H1 (cell line): Measurements from ENCODE around the gene TBC1D4. TPM values are rescaled to one million over a fixed set of nuclear protein-coding genes. Genes with fewer than 3 reads are reported as not detected.

Experiments used
- CTCF ChIA-PET: fragments of 300-600 bp; sonication (Branson Sonifier 250); formaldehyde crosslinking; loops from one replicate; lab custom pipeline; 2021; ENCODE audit not compliant: partially characterized antibody; lab: Charles Lee
- POLR2A ChIA-PET: fragments of 300-600 bp; sonication (Branson Sonifier 250); formaldehyde crosslinking; loops from one replicate; lab custom pipeline; 2021; ENCODE audit warnings: inconsistent platforms; ENCODE audit not compliant: partially characterized antibody; lab: Charles Lee
- DNase-seq, 2 experiments: peaks; one replicate each; pipeline versions ENCODE4 v3.0.0 to v3.0.0-alpha.2; 2010 to 2022; ENCODE audit warnings: low spot score in 2 of 2, low read depth in 1 of 2, mixed read lengths in 1 of 2
- FAIRE-seq: peaks from 2 replicates; lab custom pipeline; 2011; peaks lifted over from hg19 to GRCh38; lab: Jason Lieb, UNC
- H2AFZ ChIP-seq: 2 replicates; pipeline ENCODE4 v1.8.1; 2012; ENCODE audit warnings: low read length, inconsistent platforms
- H2AK5ac ChIP-seq: 2 replicates; pipeline ENCODE4 v1.6.1; 2013; ENCODE audit warnings: low read depth, low read length
- H2BK120ac ChIP-seq: replicated peaks from 2 replicates; pipeline ENCODE3; 2013; ENCODE audit warnings: low read depth, low read length, inconsistent platforms
- H2BK12ac ChIP-seq: 2 replicates; pipeline ENCODE4 v1.6.1; 2013; ENCODE audit warnings: low read depth, low read length
- H2BK15ac ChIP-seq: 2 replicates; pipeline ENCODE4 v1.6.1; 2013; ENCODE audit warnings: low read length
- H2BK20ac ChIP-seq: 2 replicates; pipeline ENCODE4 v1.6.1; 2013; ENCODE audit warnings: low read length
- H2BK5ac ChIP-seq: 2 replicates; pipeline ENCODE4 v1.6.1; 2013; ENCODE audit warnings: low read depth, low read length
- H3K14ac ChIP-seq: 2 replicates; pipeline ENCODE4 v1.6.1; 2013; ENCODE audit warnings: inconsistent platforms; ENCODE audit not compliant: insufficient read length
- H3K18ac ChIP-seq: 2 replicates; pipeline ENCODE4 v1.6.1; 2013; ENCODE audit warnings: low read length; ENCODE audit errors: extremely low read depth
- H3K23ac ChIP-seq: 2 replicates; pipeline ENCODE4 v1.6.1; 2013; ENCODE audit warnings: inconsistent platforms; ENCODE audit not compliant: insufficient read length
- H3K23me2 ChIP-seq: 2 replicates; pipeline ENCODE4 v1.6.1; 2013; ENCODE audit warnings: low read depth, low read length
- H3K27ac ChIP-seq: 2 replicates; pipeline ENCODE4 v1.6.1; 2011; ENCODE audit warnings: low read depth, low read length, inconsistent platforms
- H3K27me3 ChIP-seq, 4 experiments: replicated peaks in 1 of 4; 1 replicate in 1 of 4; 2 replicates in 3 of 4; pipeline versions ENCODE4 v1.6.1 to v1.8.1; 2011 to 2013; ENCODE audit warnings: low read length in 3 of 4, mild to moderate bottlenecking in 3 of 4, inconsistent platforms in 2 of 4, mixed read lengths in 2 of 4, moderate library complexity in 1 of 4; ENCODE audit not compliant: control insufficient read depth in 3 of 4, insufficient read depth in 3 of 4; ENCODE audit errors: extremely low read depth in 1 of 4
- H3K36me3 ChIP-seq, 4 experiments: 2 replicates each; pipeline versions ENCODE4 v1.6.1 to v1.8.1; 2011 to 2013; ENCODE audit warnings: mild to moderate bottlenecking in 4 of 4, low read length in 3 of 4, moderate library complexity in 2 of 4, control low read depth in 1 of 4, inconsistent platforms in 1 of 4; ENCODE audit not compliant: insufficient read depth in 4 of 4, control insufficient read depth in 2 of 4
- H3K4ac ChIP-seq: replicated peaks from 2 replicates; pipeline ENCODE3; 2013; ENCODE audit warnings: low read length, low read depth, mixed read lengths, inconsistent platforms; ENCODE audit not compliant: insufficient read length
- H3K4me1 ChIP-seq, 4 experiments: replicated peaks in 1 of 4; 1 replicate in 1 of 4; 2 replicates in 3 of 4; pipeline versions ENCODE4 v1.6.1 to v1.8.1; 2011 to 2013; ENCODE audit warnings: low read length in 3 of 4, inconsistent platforms in 2 of 4, mixed read lengths in 1 of 4; ENCODE audit not compliant: insufficient read depth in 4 of 4, control insufficient read depth in 3 of 4
- H3K4me2 ChIP-seq, 2 experiments: 2 replicates each; pipeline versions ENCODE4 v1.6.1 to v1.8.1; 2011 to 2013; ENCODE audit warnings: low read depth in 2 of 2, low read length in 2 of 2, control low read depth in 1 of 2, inconsistent platforms in 1 of 2, mild to moderate bottlenecking in 1 of 2; ENCODE audit not compliant: insufficient read depth in 1 of 2
- H3K4me3 ChIP-seq, 4 experiments: fragments of 200-600, 300-600 bp in 1 of 4; sonication (generic), shearing (Covaris generic), sonication (Bioruptor Twin) in 1 of 4; 2 replicates each; pipeline versions ENCODE4 v1.5.1 to v1.8.1; 2011 to 2016; ENCODE audit warnings: low read length in 4 of 4, low read depth in 3 of 4, control low read depth in 2 of 4, inconsistent platforms in 2 of 4, mild to moderate bottlenecking in 2 of 4, mixed read lengths in 1 of 4, moderate library complexity in 1 of 4; ENCODE audit not compliant: insufficient read depth in 2 of 4; ENCODE audit errors: extremely low read depth in 1 of 4
- H3K56ac ChIP-seq: replicated peaks from 2 replicates; pipeline ENCODE3; 2013; ENCODE audit warnings: low read depth, mild to moderate bottlenecking, mixed read lengths, low read length, inconsistent platforms; ENCODE audit not compliant: insufficient read length
- H3K79me1 ChIP-seq: 2 replicates; pipeline ENCODE4 v1.6.1; 2013; ENCODE audit warnings: low read depth, low read length, control low read depth
- H3K79me2 ChIP-seq, 2 experiments: 2 replicates each; pipeline versions ENCODE4 v1.6.1 to v1.8.1; 2012 to 2013; ENCODE audit warnings: low read length in 2 of 2, mild to moderate bottlenecking in 2 of 2, inconsistent platforms in 1 of 2; ENCODE audit not compliant: insufficient read depth in 2 of 2, control insufficient read depth in 1 of 2
- H3K9ac ChIP-seq, 4 experiments: replicated peaks in 1 of 4; 1 replicate in 1 of 4; 2 replicates in 3 of 4; pipeline versions ENCODE4 v1.6.1 to v1.8.1; 2011 to 2013; ENCODE audit warnings: low read depth in 3 of 4, low read length in 3 of 4, control low read depth in 2 of 4, mild to moderate bottlenecking in 2 of 4, moderate library complexity in 2 of 4, inconsistent platforms in 1 of 4; ENCODE audit errors: extremely low read depth in 1 of 4
- H3K9me3 ChIP-seq, 2 experiments: 2 replicates each; pipeline versions ENCODE4 v1.6.1 to v1.8.1; 2012 to 2013; ENCODE audit warnings: mild to moderate bottlenecking in 2 of 2, moderate library complexity in 2 of 2, control low read depth in 1 of 2, inconsistent platforms in 1 of 2, low read depth in 1 of 2, low read length in 1 of 2, mixed read lengths in 1 of 2; ENCODE audit not compliant: insufficient read depth in 2 of 2
- H4K20me1 ChIP-seq, 2 experiments: replicated peaks in 1 of 2; 2 replicates each; pipeline versions ENCODE3 to v1.8.1; 2011 to 2013; ENCODE audit warnings: inconsistent platforms in 2 of 2, low read length in 2 of 2, mild to moderate bottlenecking in 1 of 2; ENCODE audit not compliant: insufficient read depth in 2 of 2, control insufficient read depth in 1 of 2
- H4K5ac ChIP-seq: 2 replicates; pipeline ENCODE4 v1.6.1; 2013; ENCODE audit warnings: low read length, low read depth, mixed read lengths, inconsistent platforms; ENCODE audit not compliant: insufficient read length
- H4K8ac ChIP-seq: 2 replicates; pipeline ENCODE4 v1.8.0; 2013; ENCODE audit warnings: mild to moderate bottlenecking, moderate library complexity, low read length, inconsistent platforms; ENCODE audit not compliant: insufficient read depth; ENCODE audit errors: extremely low read depth
- H4K91ac ChIP-seq: replicated peaks from 2 replicates; pipeline ENCODE3; 2013; ENCODE audit warnings: low read length, mixed read lengths, inconsistent platforms; ENCODE audit not compliant: insufficient read length
- BCL11A ChIP-seq, 2 experiments: IDR thresholded peaks; one replicate each; pipeline ENCODE4 v1.6.1; 2011; ENCODE audit warnings: low read depth in 2 of 2, low read length in 2 of 2, mild to moderate bottlenecking in 2 of 2
- SP1 ChIP-seq: IDR thresholded peaks from 2 replicates; pipeline ENCODE4 v1.6.1; 2011; ENCODE audit warnings: low read depth, low read length
- TEAD4 ChIP-seq: IDR thresholded peaks from 2 replicates; pipeline ENCODE4 v1.6.1; 2012; ENCODE audit warnings: low read depth, low read length, inconsistent platforms, mixed read lengths
- WGBS, 2 experiments: shearing (Covaris generic) in 1 of 2; methylation state at CpG; one replicate each; pipeline versions ENCODE4 v1.1.6 to v1.1.7; 2013 to 2015; ENCODE audit warnings: low lambda C conversion rate in 2 of 2, mixed read lengths in 2 of 2, inconsistent platforms in 1 of 2, low coverage in 1 of 2, missing lambda C conversion rate in 1 of 2; ENCODE audit not compliant: insufficient replicate concordance in 2 of 2, insufficient coverage in 1 of 2, insufficient read length in 1 of 2; ENCODE audit errors: extremely low coverage in 1 of 2, missing lambda C conversion rate in 1 of 2; 5-methylcytosine and 5-hydroxymethylcytosine counted together
- polyA plus RNA-seq, 7 experiments: library from polyadenylated mRNA; depleted of rRNA in 3 of 7; stranded (reverse) in 5 of 7; unstranded in 2 of 7; fragments of >200 nt in 5 of 7; fragments of 200-250 nt in 2 of 7; gene quantifications; 1 replicate in 5 of 7; 2 replicates in 1 of 7; 4 replicates in 1 of 7; pipeline versions ENCODE4 v1.2.1 to v1.2.3, GENCODE V29; 2011 to 2013; ENCODE audit warnings: missing spikeins in 2 of 7, mixed read lengths in 2 of 7
- total RNA-seq: library from RNA; stranded (reverse); fragmentation: NEBNext Ultra II Directional; extraction: Animal tissue kit (Norgen Biotek cat#: 25700); gene quantifications from 2 replicates; pipeline ENCODE4 v1.2.1, GENCODE V29; 2021

TBC1D4 gene
- total and polyA plus RNA-seq, 2 of the 8 experiments (the other 6 are each of a cell fraction or from before 2014, with no cell fraction given) = 16.7 to 39.0 TPM

- TF ChIP-seq TEAD4 (no peak), SP1 (no peak), BCL11A (IDR thresholded peaks at IDR 0.05; ENCODE audit: low read depth in 2 of 2, low read length in 2 of 2) (no peak)
- Histone ChIP-seq H4K91ac (no peak overlapping the region), H4K5ac (no peak overlapping the region)
Observed at GRCh38 chr13:75305059-75305458, 176.9 kb downstream of the TBC1D4 start.

More at GRCh38 chr13:75305059-75305458, 176.9 kb downstream of the TBC1D4 start:
- H3K4ac ChIP-seq = no peak overlapping the region
- no peak overlapping the region for H3K23ac ChIP-seq
- H3K36me3 ChIP-seq = no peaks in the 10 kb centered on the region
- no peak overlapping the region for H3K9ac ChIP-seq
- 0 out of 7 replicates have a peak, but pooled peaks cover 0 to 2% (median 0%) of the 10 kb centered on the region in 4 experiments for H3K4me1 ChIP-seq
- H4K20me1 ChIP-seq = no peaks in the 10 kb centered on the region
- H2BK5ac ChIP-seq = no peak overlapping the region
- no peak overlapping the region for H3K4me2 ChIP-seq
- H2AFZ ChIP-seq = no peak overlapping the region
- no peak overlapping the region for H2AK5ac ChIP-seq
- H3K56ac ChIP-seq = no peak overlapping the region
- no peak overlapping the region for H4K8ac ChIP-seq
- H3K27ac ChIP-seq = no peak overlapping the region
- H3K27me3 ChIP-seq = no peaks in the 10 kb centered on the region
- H3K4me3 ChIP-seq = no peak overlapping the region
- no peak overlapping the region for H3K14ac ChIP-seq
- no peak overlapping the region for H2BK20ac ChIP-seq
- 95% methylated on average over 2 of the region's 2 CpGs; no CpG with 5 or more reads in 1 of the 2 experiments for WGBS, 2 experiments
- H3K79me1 ChIP-seq = no peaks in the 10 kb centered on the region
- DNase-seq (no peak), FAIRE-seq (no peak)
- ChIA-PET CTCF (no interaction called here), POLR2A (no interaction called here)
- no peak overlapping the region for H2BK15ac ChIP-seq
- no peaks in the 10 kb centered on the region for H3K23me2 ChIP-seq
- no peak overlapping the region for H2BK120ac ChIP-seq
- no peaks in the 10 kb centered on the region for H3K79me2 ChIP-seq
- no peak overlapping the region for H2BK12ac ChIP-seq
- H3K9me3 ChIP-seq = no peaks in the 10 kb centered on the region
- no peak overlapping the region for H3K18ac ChIP-seq
